Skeletal muscle tissue (tissue), 4 donors: ENCODE results near the gene OFD1. TPM values are rescaled to one million over a fixed set of nuclear protein-coding genes. Genes with fewer than 3 reads are reported as not detected.

Experiments
- H3K27ac ChIP-seq: one replicate; pipeline ENCODE4 v1.7.0; 2013; ENCODE audit warnings: mild to moderate bottlenecking, low read depth, low read length, inconsistent platforms
- H3K27me3 ChIP-seq, 3 donors: one replicate each; pipeline ENCODE4 v1.7.0; 2013; ENCODE audit warnings: low read length in 3 of 3; ENCODE audit not compliant: control insufficient read depth in 3 of 3, insufficient read depth in 3 of 3
- H3K36me3 ChIP-seq, 3 donors: one replicate each; pipeline ENCODE4 v1.7.0; 2013; ENCODE audit warnings: low read length in 3 of 3; ENCODE audit not compliant: control insufficient read depth in 3 of 3, insufficient read depth in 3 of 3
- H3K4me1 ChIP-seq, 3 donors: one replicate each; pipeline ENCODE4 v1.7.0; 2013; ENCODE audit warnings: low read length in 3 of 3, mild to moderate bottlenecking in 3 of 3; ENCODE audit not compliant: control insufficient read depth in 3 of 3, insufficient read depth in 3 of 3
- H3K4me3 ChIP-seq, 3 donors: one replicate each; pipeline ENCODE4 v1.7.0; 2013; ENCODE audit warnings: low read length in 3 of 3
- H3K9ac ChIP-seq, 3 donors: one replicate each; pipeline ENCODE4 v1.7.0; 2013; ENCODE audit warnings: low read length in 3 of 3, mild to moderate bottlenecking in 3 of 3, moderate library complexity in 2 of 3, low read depth in 1 of 3
- H3K9me3 ChIP-seq, 3 donors: one replicate each; pipeline ENCODE4 v1.7.0; 2013; ENCODE audit warnings: low read length in 3 of 3; ENCODE audit not compliant: control insufficient read depth in 3 of 3
- total RNA-seq: library from RNA; depleted of rRNA; stranded (reverse); fragments of >200 nt; gene quantifications from one replicate; pipeline ENCODE4 v1.2.3, GENCODE V29; 2014
- donor health status: Osteomylitis.

OFD1 gene
- total RNA-seq, result 7.3 TPM

- H3K4me3 ChIP-seq, result peak within 1 kb of the TSS; percentile 83 to 90 (median 85)
- H3K27ac ChIP-seq, result peak within 1 kb of the TSS; percentile 82
- peaks cover 0 to 4% (median 0%) of the 10 kb centered on the region in 3 donors for H3K27me3 ChIP-seq
- H3K9ac ChIP-seq, result peak within 1 kb of the TSS; percentile 81 to 88 (median 83)
- H3K4me1 ChIP-seq, result peaks cover 4 to 7% (median 4%) of the 10 kb centered on the region in 3 donors
- H3K9me3 ChIP-seq, result no peaks in the 10 kb centered on the region
- no peaks in the 10 kb centered on the region for H3K36me3 ChIP-seq
Observed at GRCh38 chrX:13734278-13735172, at the start of gene OFD1, which contains the start of gene TRAPPC2. Gene OFD1, plus strand, starts transcription at chrX:13734748. Its CDS starts 324 bp downstream, at chrX:13735072. Gene TRAPPC2, minus strand, starts transcription at chrX:13734620. Its CDS starts 14,657 bp downstream, at chrX:13719963.

- Histone ChIP-seq H3K27ac (no peak overlapping the region), H3K4me1 (peaks cover 0 to 4% (median 0%) of the 10 kb centered on the region in 3 donors), H3K36me3 (no peaks in the 10 kb centered on the region), H3K9me3 (no peaks in the 10 kb centered on the region), H3K4me3 (no peak overlapping the region), H3K27me3 (peaks cover 0 to 6% (median 0%) of the 10 kb centered on the region in 3 donors), H3K9ac (no peak overlapping the region)
Observed at GRCh38 chrX:13685126-13685763, 49.3 kb upstream of the OFD1 start.

- peaks cover 0 to 6% (median 0%) of the 10 kb centered on the region in 3 donors for H3K27me3 ChIP-seq
- H3K9me3 ChIP-seq, result no peaks in the 10 kb centered on the region
- peaks cover 0 to 5% (median 4%) of the 10 kb centered on the region in 3 donors for H3K4me1 ChIP-seq
- H3K9ac ChIP-seq, result no peak overlapping the region
- H3K4me3 ChIP-seq, result no peak overlapping the region
- no peak overlapping the region for H3K27ac ChIP-seq
- no peaks in the 10 kb centered on the region for H3K36me3 ChIP-seq
Observed at GRCh38 chrX:13687203-13687602, 47.3 kb upstream of the OFD1 start.

GRCh38 chrX:13688384-13688957 lies 46.1 kb upstream of the OFD1 start:
- Histone ChIP-seq H3K4me1 (peaks cover 4 to 18% (median 10%) of the 10 kb centered on the region in 3 donors), H3K36me3 (no peaks in the 10 kb centered on the region), H3K9ac (peak overlapping the region; percentile 76 to 90 (median 88)), H3K27me3 (peaks cover 0 to 6% (median 0%) of the 10 kb centered on the region in 3 donors), H3K27ac (peak overlapping the region; percentile 91), H3K9me3 (no peaks in the 10 kb centered on the region), H3K4me3 (peak overlapping the region; percentile 73 to 85 (median 85))

GRCh38 chrX:13688958-13689740 lies 45.4 kb upstream of the OFD1 start, which contains the start of gene RAB9A:
Gene RAB9A, plus strand, starts transcription at chrX:13689128. Its CDS starts 19,619 bp downstream, at chrX:13708747.
- Histone ChIP-seq H3K4me1 (peaks cover 7 to 21% (median 17%) of the 10 kb centered on the region in 3 donors), H3K27me3 (peaks cover 0 to 6% (median 0%) of the 10 kb centered on the region in 3 donors), H3K4me3 (peak within 1 kb of the TSS; percentile 85 to 88 (median 85))

GRCh38 chrX:13689741-13690211 lies 44.8 kb upstream of the OFD1 start:
- H3K4me3 ChIP-seq, result peak overlapping the region; percentile 85 to 88 (median 85)
- no peaks in the 10 kb centered on the region for H3K9me3 ChIP-seq
- peak overlapping the region; percentile 91 for H3K27ac ChIP-seq
- H3K27me3 ChIP-seq, result peaks cover 0 to 6% (median 0%) of the 10 kb centered on the region in 3 donors
- peaks cover 11 to 22% (median 21%) of the 10 kb centered on the region in 3 donors for H3K4me1 ChIP-seq
- H3K9ac ChIP-seq, result peak overlapping the region; percentile 88 to 90 (median 88)
- no peaks in the 10 kb centered on the region for H3K36me3 ChIP-seq

More at GRCh38 chrX:13688958-13689740, 45.4 kb upstream of the OFD1 start, which contains the start of gene RAB9A:
- Histone ChIP-seq H3K27ac (peak within 1 kb of the TSS; percentile 91), H3K36me3 (no peaks in the 10 kb centered on the region), H3K9ac (peak within 1 kb of the TSS; percentile 88 to 90 (median 88)), H3K9me3 (no peaks in the 10 kb centered on the region)

- peak overlapping the region in 1 of 3 donors; percentile 88 for H3K4me3 ChIP-seq
- no peak overlapping the region for H3K9ac ChIP-seq
Observed at GRCh38 chrX:13690836-13691235, 43.7 kb upstream of the OFD1 start.

GRCh38 chrX:13691841-13692371 lies 42.6 kb upstream of the OFD1 start:
- Histone ChIP-seq H3K27me3 (peaks cover 0 to 4% (median 0%) of the 10 kb centered on the region in 3 donors), H3K4me1 (peaks cover 18 to 31% (median 21%) of the 10 kb centered on the region in 3 donors), H3K9me3 (no peaks in the 10 kb centered on the region), H3K4me3 (no peak overlapping the region), H3K9ac (no peak overlapping the region), H3K27ac (no peak overlapping the region), H3K36me3 (no peaks in the 10 kb centered on the region)

More at GRCh38 chrX:13690836-13691235, 43.7 kb upstream of the OFD1 start:
- Histone ChIP-seq H3K36me3 (no peaks in the 10 kb centered on the region), H3K27ac (no peak overlapping the region), H3K27me3 (peaks cover 0 to 4% (median 0%) of the 10 kb centered on the region in 3 donors), H3K9me3 (no peaks in the 10 kb centered on the region), H3K4me1 (peaks cover 17 to 31% (median 21%) of the 10 kb centered on the region in 3 donors)
